Measurements from ENCODE around the gene CHCHD2.
"Not testable (repeated sequence)": the region's sequence is repeated elsewhere in the genome, so short reads cannot be mapped to it uniquely, and the experiment has no call there.

CHCHD2 gene

DNA sequence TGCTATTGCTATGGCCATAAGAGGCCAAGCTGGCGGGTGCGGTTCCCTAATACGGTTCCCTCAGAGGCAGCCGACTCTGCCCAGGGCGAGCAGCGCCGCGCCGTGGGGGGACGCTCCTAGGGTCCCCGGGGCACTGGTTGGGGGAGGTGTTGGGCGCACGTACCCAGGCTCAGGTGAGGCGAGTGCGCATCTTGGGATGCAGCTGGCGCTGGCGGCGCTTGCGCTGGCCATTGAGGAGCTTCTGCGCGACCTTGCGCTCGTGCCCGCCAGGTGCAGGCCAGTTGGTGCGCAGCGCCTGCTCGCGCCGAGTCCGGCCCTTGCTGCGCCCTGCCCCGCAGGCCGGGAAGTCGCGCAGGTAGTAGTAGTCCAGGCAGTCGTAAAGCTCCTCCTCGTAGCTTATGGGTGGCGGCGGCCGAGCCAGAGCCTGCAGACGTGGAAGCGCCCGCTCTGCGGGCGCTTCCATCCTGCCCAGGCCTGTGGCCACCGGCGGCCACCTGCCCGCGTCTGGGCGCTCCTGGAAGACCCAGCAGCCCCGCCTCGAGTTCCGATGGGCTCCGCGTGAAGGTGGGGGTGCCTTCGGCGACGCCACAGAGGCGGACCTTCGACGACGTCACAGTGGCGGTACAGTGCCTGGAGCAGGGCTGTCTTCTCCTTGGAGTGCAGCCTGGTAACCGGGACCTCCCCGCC lies 9.7 kb upstream of the CHCHD2 start, which contains the start of gene NUPR2:
Gene NUPR2 (minus strand): TSS at position 566 of the 687 bp plus-strand sequence. CDS start 103 bp downstream, at position 463.
- in situ Hi-C loops (cut with HindIII; ENCODE audit: low pct_ligation_motif_present, low sequenced_read_pairs) = no loop called here
- TF ChIP-seq CTCF (IDR thresholded peaks at IDR 0.05; ENCODE audit: low read depth, low read length, missing control alignments) = no peak
- H3K27me3 ChIP-seq (replicated peaks) = peaks cover 6% of the 10 kb centered on the region
- no peak within 1 kb of the TSS for H3K27ac ChIP-seq
- DNase-seq = no peak
- no peak within 1 kb of the TSS for H3K4me3 ChIP-seq (ENCODE audit: low read depth, low read length)
- no peaks in the 10 kb centered on the region for H3K36me3 ChIP-seq (replicated peaks)

GRCh38 chr7:56112244-56112643 lies 6.0 kb upstream of the CHCHD2 start:
- in situ Hi-C loops (cut with HindIII; ENCODE audit: low pct_ligation_motif_present, low sequenced_read_pairs); H3K36me3 ChIP-seq (replicated peaks); H3K4me3 ChIP-seq (ENCODE audit: low read depth, low read length); DNase-seq; H3K27me3 ChIP-seq (replicated peaks); H3K27ac ChIP-seq: not testable (repeated sequence)

- DNase-seq = no peak
- H3K36me3 ChIP-seq (replicated peaks) = no peaks in the 10 kb centered on the region
- in situ Hi-C loops (cut with HindIII; ENCODE audit: low pct_ligation_motif_present, low sequenced_read_pairs) = no loop called here
- H3K4me3 ChIP-seq (ENCODE audit: low read depth, low read length) = no peak overlapping the region
- TF ChIP-seq CTCF (IDR thresholded peaks at IDR 0.05; ENCODE audit: low read depth, low read length, missing control alignments) = no peak
- peaks cover under 1% of the 10 kb centered on the region for H3K27me3 ChIP-seq (replicated peaks)
- no peak overlapping the region for H3K27ac ChIP-seq
These were observed 4.3 kb upstream of the CHCHD2 start for GRCh38 chr7:56110611-56111010.

- H3K4me3 ChIP-seq (ENCODE audit: low read depth, low read length) = no peak overlapping the region
- in situ Hi-C loops (cut with HindIII; ENCODE audit: low pct_ligation_motif_present, low sequenced_read_pairs) = no loop called here
These were observed 1.6 kb upstream of the CHCHD2 start for GRCh38 chr7:56107954-56108258.

GRCh38 chr7:56105508-56105907 lies 768 bp downstream of the CHCHD2 start:
- Histone ChIP-seq H3K4me3 (ENCODE audit: low read depth, low read length) (peak overlapping the region; percentile 78), H3K27ac (peak overlapping the region; percentile 85), H3K36me3 (replicated peaks) (peaks cover 36% of the 10 kb centered on the region), H3K27me3 (replicated peaks) (no peaks in the 10 kb centered on the region)
- peak; percentile 4 for TF ChIP-seq CTCF (IDR thresholded peaks at IDR 0.05; ENCODE audit: low read depth, low read length, missing control alignments)
- in situ Hi-C loops (cut with HindIII; ENCODE audit: low pct_ligation_motif_present, low sequenced_read_pairs) = no loop called here
- DNase-seq = peak; percentile 77

More at GRCh38 chr7:56107954-56108258, 1.6 kb upstream of the CHCHD2 start:
- TF ChIP-seq CTCF (IDR thresholded peaks at IDR 0.05; ENCODE audit: low read depth, low read length, missing control alignments) = no peak
- no peak for DNase-seq
- H3K36me3 ChIP-seq (replicated peaks) = peaks cover 13% of the 10 kb centered on the region
- no peaks in the 10 kb centered on the region for H3K27me3 ChIP-seq (replicated peaks)
- H3K27ac ChIP-seq = no peak overlapping the region

GRCh38 chr7:56104138-56104537 lies 2.1 kb downstream of the CHCHD2 start:
- H3K4me3 ChIP-seq (ENCODE audit: low read depth, low read length); H3K27ac ChIP-seq; in situ Hi-C loops (cut with HindIII; ENCODE audit: low pct_ligation_motif_present, low sequenced_read_pairs); H3K27me3 ChIP-seq (replicated peaks); DNase-seq: not testable (repeated sequence)
- H3K36me3 ChIP-seq (replicated peaks) = peaks cover 41% of the 10 kb centered on the region

GRCh38 chr7:56099653-56100052 lies 6.6 kb downstream of the CHCHD2 start:
- H3K4me3 ChIP-seq (ENCODE audit: low read depth, low read length) = no peak overlapping the region
- no peak overlapping the region for H3K27ac ChIP-seq
- TF ChIP-seq CTCF (IDR thresholded peaks at IDR 0.05; ENCODE audit: low read depth, low read length, missing control alignments) = no peak
- in situ Hi-C loops (cut with HindIII; ENCODE audit: low pct_ligation_motif_present, low sequenced_read_pairs) = no loop called here
- no peak for DNase-seq
- H3K36me3 ChIP-seq (replicated peaks) = peaks cover 41% of the 10 kb centered on the region
- no peaks in the 10 kb centered on the region for H3K27me3 ChIP-seq (replicated peaks)

GRCh38 chr7:56098187-56099008 lies 7.9 kb downstream of the CHCHD2 start:
- H3K27me3 ChIP-seq (replicated peaks); in situ Hi-C loops (cut with HindIII; ENCODE audit: low pct_ligation_motif_present, low sequenced_read_pairs); H3K4me3 ChIP-seq (ENCODE audit: low read depth, low read length); DNase-seq; H3K27ac ChIP-seq: not testable (repeated sequence)
- peaks cover 33% of the 10 kb centered on the region for H3K36me3 ChIP-seq (replicated peaks)
